Measurements from ENCODE around the gene RAB22A. TPM values are rescaled to one million over a fixed set of nuclear protein-coding genes. Genes with fewer than 3 reads are reported as not detected.

RAB22A gene
- polyA plus RNA-seq, 1 experiment = 14.9 TPM

GRCh38 chr20:58313396-58313795, 3.9 kb downstream of the RAB22A start:
- no peak overlapping the region for H3K4me3 ChIP-seq (ENCODE audit: low read depth, low read length)
- no peaks in the 10 kb centered on the region for H3K27me3 ChIP-seq (ENCODE audit: control insufficient read depth, insufficient read depth, low read length)
- TF ChIP-seq CTCF (IDR thresholded peaks at IDR 0.05; ENCODE audit: low read depth, low read length) = no peak
- H3K9me3 ChIP-seq (ENCODE audit: control insufficient read depth, insufficient read depth, low read length) = peaks cover 3% of the 10 kb centered on the region; the same call in 1 of the 2 replicates
- POLR2A ChIA-PET = no interaction called here
- CTCF ChIA-PET = no interaction called here
- DNase-seq (ENCODE audit: low read depth, low spot score) = no peak
- no peak overlapping the region for H3K27ac ChIP-seq (ENCODE audit: low read depth, low read length)

GRCh38 chr20:58321205-58321604, 11.7 kb downstream of the RAB22A start:
- no peaks in the 10 kb centered on the region for H3K27me3 ChIP-seq (ENCODE audit: control insufficient read depth, insufficient read depth, low read length)
- no peaks in the 10 kb centered on the region for H3K9me3 ChIP-seq (ENCODE audit: control insufficient read depth, insufficient read depth, low read length)
- ChIA-PET CTCF (interaction anchor here (0.7 to 1.7 kb wide), 2 partner anchors 38 to 330 kb away, joined by 4 to 9 read pairs; partner anchors contain the start of gene STX16), POLR2A (interaction anchor here (0.7 kb wide), 1 partner anchor 53 kb away, joined by 6 read pairs; no protein-coding TSS in a partner anchor)
- DNase-seq (ENCODE audit: low read depth, low spot score) = no peak
- no peak for TF ChIP-seq CTCF (IDR thresholded peaks at IDR 0.05; ENCODE audit: low read depth, low read length)
- no peak overlapping the region for H3K4me3 ChIP-seq (ENCODE audit: low read depth, low read length)
- no peak overlapping the region for H3K27ac ChIP-seq (ENCODE audit: low read depth, low read length)

GRCh38 chr20:58322083-58322482, 12.6 kb downstream of the RAB22A start:
- no peak for DNase-seq (ENCODE audit: low read depth, low spot score)
- TF ChIP-seq CTCF (IDR thresholded peaks at IDR 0.05; ENCODE audit: low read depth, low read length) = no peak
- Histone ChIP-seq H3K9me3 (ENCODE audit: control insufficient read depth, insufficient read depth, low read length) (no peaks in the 10 kb centered on the region), H3K27ac (ENCODE audit: low read depth, low read length) (no peak overlapping the region), H3K4me3 (ENCODE audit: low read depth, low read length) (no peak overlapping the region), H3K27me3 (ENCODE audit: control insufficient read depth, insufficient read depth, low read length) (no peaks in the 10 kb centered on the region)
- ChIA-PET POLR2A (no interaction called here), CTCF (interaction anchor here (1.7 kb wide), 1 partner anchor 37 kb away, joined by 9 read pairs; no protein-coding TSS in a partner anchor)

GRCh38 chr20:58325912-58326311, 16.4 kb downstream of the RAB22A start:
- H3K9me3 ChIP-seq (ENCODE audit: control insufficient read depth, insufficient read depth, low read length) = no peaks in the 10 kb centered on the region
- no peak for DNase-seq (ENCODE audit: low read depth, low spot score)
- H3K27ac ChIP-seq (ENCODE audit: low read depth, low read length) = no peak overlapping the region
- ChIA-PET POLR2A (no interaction called here), CTCF (no interaction called here)
- no peak overlapping the region for H3K4me3 ChIP-seq (ENCODE audit: low read depth, low read length)
- no peaks in the 10 kb centered on the region for H3K27me3 ChIP-seq (ENCODE audit: control insufficient read depth, insufficient read depth, low read length)
- no peak for TF ChIP-seq CTCF (IDR thresholded peaks at IDR 0.05; ENCODE audit: low read depth, low read length)

- no peak for DNase-seq (ENCODE audit: low read depth, low spot score)
- H3K27me3 ChIP-seq (ENCODE audit: control insufficient read depth, insufficient read depth, low read length) = no peaks in the 10 kb centered on the region
- ChIA-PET CTCF (no interaction called here), POLR2A (no interaction called here)
- H3K9me3 ChIP-seq (ENCODE audit: control insufficient read depth, insufficient read depth, low read length) = no peaks in the 10 kb centered on the region
- no peak for TF ChIP-seq CTCF (IDR thresholded peaks at IDR 0.05; ENCODE audit: low read depth, low read length)
- no peak overlapping the region for H3K27ac ChIP-seq (ENCODE audit: low read depth, low read length)
- H3K4me3 ChIP-seq (ENCODE audit: low read depth, low read length) = no peak overlapping the region
Measured at GRCh38 chr20:58327211-58327610, 17.7 kb downstream of the RAB22A start.
